ENCODE measurements around the gene PBX1.

PBX1 gene

DNA sequence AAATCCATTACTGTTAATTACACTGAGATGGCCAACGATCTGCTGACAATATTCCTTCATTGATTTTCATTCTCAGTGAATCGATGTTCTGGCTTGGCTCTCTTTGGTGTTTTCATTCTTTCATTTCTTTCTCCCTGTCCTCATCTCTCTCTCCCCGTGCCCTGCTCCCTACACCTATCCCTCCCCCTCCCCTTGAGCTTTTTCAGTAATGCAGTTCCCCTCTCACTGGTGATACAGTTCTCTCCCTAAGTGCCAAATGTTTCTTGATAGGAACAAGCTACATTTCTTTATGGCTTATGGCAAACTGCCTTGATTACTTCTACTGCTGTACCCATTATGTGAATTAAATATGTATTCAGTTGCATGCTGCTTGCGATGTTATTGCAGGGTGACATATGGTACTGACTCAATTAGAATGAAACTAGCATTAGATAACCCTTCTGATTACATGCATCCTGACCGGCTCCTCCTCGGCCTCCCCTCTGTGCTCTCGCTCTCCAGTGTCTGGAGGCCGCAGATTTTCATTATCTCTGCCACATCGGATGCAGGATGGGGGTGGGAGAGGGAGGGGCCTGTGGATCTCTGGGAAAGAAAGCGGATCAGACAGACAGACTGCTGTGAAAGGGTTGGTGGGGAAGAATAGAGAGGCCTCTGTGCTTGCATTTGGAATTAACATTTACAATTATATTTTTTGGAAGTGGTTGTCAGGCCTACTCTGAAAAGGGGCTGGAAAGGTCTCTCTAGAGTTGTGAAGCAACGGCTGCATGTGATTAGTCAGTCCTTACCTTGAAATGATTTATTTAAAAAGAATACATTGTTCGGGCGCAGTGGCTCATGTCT lies 130.9 kb downstream of the PBX1 start:
- Histone ChIP-seq H3K4me1 (ENCODE audit: low read depth, poor library complexity, severe bottlenecking) (no peaks in the 10 kb centered on the region), H3K27ac (no peak overlapping the region), H4K20me1 (ENCODE audit: insufficient read depth) (no peaks in the 10 kb centered on the region), H3K4me3 (IDR thresholded peaks at IDR 0.05; ENCODE audit: insufficient read depth, low read depth, low read length) (no peak overlapping the region), H3K4me2 (no peak overlapping the region), H3K79me2 (ENCODE audit: insufficient read depth, low read depth) (no peaks in the 10 kb centered on the region), H2AFZ (ENCODE audit: low read depth) (no peak overlapping the region), H3K9ac (no peak overlapping the region), H3K36me3 (ENCODE audit: insufficient read depth) (no peaks in the 10 kb centered on the region), H3K27me3 (ENCODE audit: insufficient read depth, low read depth) (no peaks in the 10 kb centered on the region)
- TF ChIP-seq, protein P1, sequence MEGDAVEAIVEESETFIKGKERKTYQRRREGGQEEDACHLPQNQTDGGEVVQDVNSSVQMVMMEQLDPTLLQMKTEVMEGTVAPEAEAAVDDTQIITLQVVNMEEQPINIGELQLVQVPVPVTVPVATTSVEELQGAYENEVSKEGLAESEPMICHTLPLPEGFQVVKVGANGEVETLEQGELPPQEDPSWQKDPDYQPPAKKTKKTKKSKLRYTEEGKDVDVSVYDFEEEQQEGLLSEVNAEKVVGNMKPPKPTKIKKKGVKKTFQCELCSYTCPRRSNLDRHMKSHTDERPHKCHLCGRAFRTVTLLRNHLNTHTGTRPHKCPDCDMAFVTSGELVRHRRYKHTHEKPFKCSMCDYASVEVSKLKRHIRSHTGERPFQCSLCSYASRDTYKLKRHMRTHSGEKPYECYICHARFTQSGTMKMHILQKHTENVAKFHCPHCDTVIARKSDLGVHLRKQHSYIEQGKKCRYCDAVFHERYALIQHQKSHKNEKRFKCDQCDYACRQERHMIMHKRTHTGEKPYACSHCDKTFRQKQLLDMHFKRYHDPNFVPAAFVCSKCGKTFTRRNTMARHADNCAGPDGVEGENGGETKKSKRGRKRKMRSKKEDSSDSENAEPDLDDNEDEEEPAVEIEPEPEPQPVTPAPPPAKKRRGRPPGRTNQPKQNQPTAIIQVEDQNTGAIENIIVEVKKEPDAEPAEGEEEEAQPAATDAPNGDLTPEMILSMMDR (conservative IDR thresholded peaks at IDR 0.05; ENCODE audit: low read depth, low read length): no peak

DNA sequence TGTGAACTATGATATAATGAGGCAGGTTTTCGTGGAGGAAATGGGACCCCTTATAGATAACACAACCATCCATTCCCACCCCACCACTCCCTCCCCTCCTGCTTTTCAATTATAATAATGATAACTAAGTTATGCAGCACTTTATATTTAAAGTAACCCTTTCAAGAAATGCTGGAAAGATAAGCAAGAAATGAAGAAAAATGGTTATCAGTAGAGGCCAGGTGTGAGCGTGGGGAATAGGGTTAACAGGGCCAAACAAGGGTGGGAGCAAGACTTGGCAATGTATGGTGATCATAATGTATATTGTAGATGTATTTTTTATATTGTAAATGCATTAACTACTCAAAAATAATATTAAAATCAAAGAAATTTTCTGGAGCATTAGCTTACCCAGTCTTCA lies 133.4 kb downstream of the PBX1 start:
- Histone ChIP-seq H3K79me2 (ENCODE audit: insufficient read depth, low read depth) (no peaks in the 10 kb centered on the region), H3K4me2 (no peak overlapping the region), H3K9ac (no peak overlapping the region), H3K36me3 (ENCODE audit: insufficient read depth) (no peaks in the 10 kb centered on the region), H3K27me3 (ENCODE audit: insufficient read depth, low read depth) (no peaks in the 10 kb centered on the region), H3K4me3 (IDR thresholded peaks at IDR 0.05; ENCODE audit: insufficient read depth, low read depth, low read length) (no peak overlapping the region), H2AFZ (ENCODE audit: low read depth) (no peak overlapping the region), H4K20me1 (ENCODE audit: insufficient read depth) (no peaks in the 10 kb centered on the region), H3K27ac (no peak overlapping the region), H3K4me1 (ENCODE audit: low read depth, poor library complexity, severe bottlenecking) (no peaks in the 10 kb centered on the region)
- TF ChIP-seq, protein P1 (conservative IDR thresholded peaks at IDR 0.05; ENCODE audit: low read depth, low read length): no peak

DNA sequence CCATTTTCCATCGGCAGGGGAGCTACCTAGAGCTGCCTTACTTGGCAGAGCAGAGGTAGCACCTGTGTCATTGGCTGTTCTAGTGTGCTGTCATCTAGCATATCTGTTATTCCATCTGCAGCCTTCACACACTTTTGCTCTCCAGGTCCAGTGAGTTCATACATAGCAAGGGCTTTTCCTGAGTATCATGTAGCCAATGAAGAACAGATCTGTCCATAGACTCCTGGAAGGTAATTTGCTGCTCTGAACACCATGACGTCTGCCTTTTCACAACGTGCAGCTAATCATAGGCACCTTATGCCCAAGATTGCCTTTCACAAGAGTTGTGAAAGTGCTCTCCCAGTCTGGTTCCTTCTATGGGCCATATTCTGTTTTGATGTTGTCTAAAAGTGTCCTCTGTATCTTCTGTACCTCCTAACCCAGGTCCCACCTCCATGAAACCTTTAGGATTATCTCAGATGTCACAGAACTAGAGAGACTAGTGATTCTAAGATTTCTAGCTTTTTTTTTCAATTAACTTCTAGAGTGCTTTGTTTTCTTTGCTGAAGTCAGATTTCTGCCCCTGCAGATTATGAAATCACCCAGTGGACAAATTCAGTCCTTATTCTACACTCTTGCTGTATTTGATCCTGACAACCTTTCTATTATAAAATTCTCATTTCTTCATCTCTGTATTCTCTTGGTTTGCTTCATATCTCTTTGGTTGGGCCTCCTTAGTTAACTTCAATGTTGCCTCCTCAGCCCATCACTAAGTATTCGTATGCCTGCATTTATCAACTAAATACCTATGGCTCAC lies 134.8 kb downstream of the PBX1 start:
- Histone ChIP-seq H3K36me3 (ENCODE audit: insufficient read depth) (no peaks in the 10 kb centered on the region), H3K27ac (no peak overlapping the region), H2AFZ (ENCODE audit: low read depth) (no peak overlapping the region), H3K9ac (no peak overlapping the region), H3K4me2 (no peak overlapping the region), H3K4me3 (IDR thresholded peaks at IDR 0.05; ENCODE audit: insufficient read depth, low read depth, low read length) (no peak overlapping the region), H4K20me1 (ENCODE audit: insufficient read depth) (no peaks in the 10 kb centered on the region), H3K4me1 (ENCODE audit: low read depth, poor library complexity, severe bottlenecking) (no peaks in the 10 kb centered on the region), H3K27me3 (ENCODE audit: insufficient read depth, low read depth) (no peaks in the 10 kb centered on the region), H3K79me2 (ENCODE audit: insufficient read depth, low read depth) (no peaks in the 10 kb centered on the region)
- TF ChIP-seq, protein P1 (conservative IDR thresholded peaks at IDR 0.05; ENCODE audit: low read depth, low read length): no peak

DNA sequence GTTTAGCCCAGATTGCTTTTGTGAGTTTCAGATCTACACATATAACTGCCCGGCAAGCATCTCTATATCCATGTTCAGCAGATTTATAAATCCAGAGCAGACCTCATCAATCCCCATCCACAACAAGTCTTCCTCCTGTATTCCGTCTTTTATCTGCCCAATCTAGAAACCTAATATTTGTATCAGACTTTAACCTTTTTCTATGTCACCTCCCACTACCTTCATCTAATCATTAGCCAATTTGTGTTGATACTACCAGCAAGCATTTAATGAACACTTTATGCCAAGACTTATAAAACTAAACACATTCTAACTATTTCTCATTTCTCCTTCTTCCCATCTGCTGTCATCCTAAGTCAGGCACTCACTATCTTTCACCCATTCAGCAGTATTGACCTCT lies 135.5 kb downstream of the PBX1 start:
- H2AFZ ChIP-seq (ENCODE audit: low read depth): no peak overlapping the region
- H3K4me1 ChIP-seq (ENCODE audit: low read depth, poor library complexity, severe bottlenecking): no peaks in the 10 kb centered on the region
- no peaks in the 10 kb centered on the region for H3K36me3 ChIP-seq (ENCODE audit: insufficient read depth)
- no peaks in the 10 kb centered on the region for H3K79me2 ChIP-seq (ENCODE audit: insufficient read depth, low read depth)
- no peaks in the 10 kb centered on the region for H4K20me1 ChIP-seq (ENCODE audit: insufficient read depth)
- TF ChIP-seq, protein P1 (conservative IDR thresholded peaks at IDR 0.05; ENCODE audit: low read depth, low read length): no peak
- no peak overlapping the region for H3K4me3 ChIP-seq (IDR thresholded peaks at IDR 0.05; ENCODE audit: insufficient read depth, low read depth, low read length)
- H3K4me2 ChIP-seq: no peak overlapping the region
- H3K27ac ChIP-seq: no peak overlapping the region
- H3K27me3 ChIP-seq (ENCODE audit: insufficient read depth, low read depth): no peaks in the 10 kb centered on the region
- H3K9ac ChIP-seq: no peak overlapping the region
